Measurements from ENCODE around the gene SUCLG2. TPM values are rescaled to one million over a fixed set of nuclear protein-coding genes. Genes with fewer than 3 reads are reported as not detected.
A peak's percentile ranks its signal among the peaks of the same experiment; 100 is the strongest.

Gene SUCLG2
- total RNA-seq, 1 experiment from 2014 or later, result 45.5 TPM

GRCh38 chr3:67654844-67655177 is 399 bp upstream of the SUCLG2 start:
- DNase-seq (ENCODE audit: low read depth), result no peak
- in situ Hi-C loops (cut with HindIII; ENCODE audit: low pct_unique_long_range_greater_than_20kb, low sequenced_read_pairs), result no loop called here

- in situ Hi-C loops (cut with HindIII; ENCODE audit: low pct_unique_long_range_greater_than_20kb, low sequenced_read_pairs), result no loop called here
- no peak for DNase-seq (ENCODE audit: low read depth)
Observed at GRCh38 chr3:67653425-67654098, 850 bp downstream of the SUCLG2 start.

GRCh38 chr3:67650084-67650483 is 4.3 kb downstream of the SUCLG2 start:
- in situ Hi-C loops (cut with HindIII; ENCODE audit: low pct_unique_long_range_greater_than_20kb, low sequenced_read_pairs), result no loop called here
- no peak for DNase-seq (ENCODE audit: low read depth)

GRCh38 chr3:67649681-67650080 is 4.7 kb downstream of the SUCLG2 start:
- in situ Hi-C loops (cut with HindIII; ENCODE audit: low pct_unique_long_range_greater_than_20kb, low sequenced_read_pairs), result no loop called here
- DNase-seq (ENCODE audit: low read depth), result no peak

GRCh38 chr3:67648701-67649100 is 5.7 kb downstream of the SUCLG2 start:
- DNase-seq (ENCODE audit: low read depth), result peak; percentile 65
- in situ Hi-C loops (cut with HindIII; ENCODE audit: low pct_unique_long_range_greater_than_20kb, low sequenced_read_pairs), result no loop called here

GRCh38 chr3:67648229-67648628 is 6.2 kb downstream of the SUCLG2 start:
- in situ Hi-C loops (cut with HindIII; ENCODE audit: low pct_unique_long_range_greater_than_20kb, low sequenced_read_pairs), result no loop called here
- peak; percentile 70 for DNase-seq (ENCODE audit: low read depth)

GRCh38 chr3:67647390-67647878 is 7.0 kb downstream of the SUCLG2 start:
- peak; percentile 92 for DNase-seq (ENCODE audit: low read depth)
- in situ Hi-C loops (cut with HindIII; ENCODE audit: low pct_unique_long_range_greater_than_20kb, low sequenced_read_pairs), result no loop called here

GRCh38 chr3:67646586-67647234 is 7.7 kb downstream of the SUCLG2 start:
- in situ Hi-C loops (cut with HindIII; ENCODE audit: low pct_unique_long_range_greater_than_20kb, low sequenced_read_pairs), result no loop called here

GRCh38 chr3:67644827-67645226 is 9.6 kb downstream of the SUCLG2 start:
- in situ Hi-C loops (cut with HindIII; ENCODE audit: low pct_unique_long_range_greater_than_20kb, low sequenced_read_pairs), result no loop called here

More at GRCh38 chr3:67646586-67647234, 7.7 kb downstream of the SUCLG2 start:
- DNase-seq (ENCODE audit: low read depth), result peak; percentile 55

GRCh38 chr3:67642734-67643133 is 11.7 kb downstream of the SUCLG2 start:
- DNase-seq (ENCODE audit: low read depth), result no peak
- in situ Hi-C loops (cut with HindIII; ENCODE audit: low pct_unique_long_range_greater_than_20kb, low sequenced_read_pairs), result no loop called here

More at GRCh38 chr3:67644827-67645226, 9.6 kb downstream of the SUCLG2 start:
- DNase-seq (ENCODE audit: low read depth), result no peak

- in situ Hi-C loops (cut with HindIII; ENCODE audit: low pct_unique_long_range_greater_than_20kb, low sequenced_read_pairs), result no loop called here
- DNase-seq (ENCODE audit: low read depth), result no peak
Observed at GRCh38 chr3:67642190-67642589, 12.2 kb downstream of the SUCLG2 start.

- no peak for DNase-seq (ENCODE audit: low read depth)
- in situ Hi-C loops (cut with HindIII; ENCODE audit: low pct_unique_long_range_greater_than_20kb, low sequenced_read_pairs), result no loop called here
Observed at GRCh38 chr3:67641451-67641850, 13.0 kb downstream of the SUCLG2 start.

- in situ Hi-C loops (cut with HindIII; ENCODE audit: low pct_unique_long_range_greater_than_20kb, low sequenced_read_pairs), result no loop called here
Observed at GRCh38 chr3:67640023-67640660, 14.3 kb downstream of the SUCLG2 start.

GRCh38 chr3:67637255-67637900 is 17.0 kb downstream of the SUCLG2 start:
- in situ Hi-C loops (cut with HindIII; ENCODE audit: low pct_unique_long_range_greater_than_20kb, low sequenced_read_pairs), result no loop called here
- no peak for DNase-seq (ENCODE audit: low read depth)

More at GRCh38 chr3:67640023-67640660, 14.3 kb downstream of the SUCLG2 start:
- DNase-seq (ENCODE audit: low read depth), result no peak

- in situ Hi-C loops (cut with HindIII; ENCODE audit: low pct_unique_long_range_greater_than_20kb, low sequenced_read_pairs), result no loop called here
- no peak for DNase-seq (ENCODE audit: low read depth)
Observed at GRCh38 chr3:67635806-67636205, 18.6 kb downstream of the SUCLG2 start.

- DNase-seq (ENCODE audit: low read depth), result no peak
- in situ Hi-C loops (cut with HindIII; ENCODE audit: low pct_unique_long_range_greater_than_20kb, low sequenced_read_pairs), result no loop called here
Observed at GRCh38 chr3:67635257-67635656, 19.2 kb downstream of the SUCLG2 start.

- in situ Hi-C loops (cut with HindIII; ENCODE audit: low pct_unique_long_range_greater_than_20kb, low sequenced_read_pairs), result no loop called here
- DNase-seq (ENCODE audit: low read depth), result no peak
Observed at GRCh38 chr3:67630666-67631362, 23.6 kb downstream of the SUCLG2 start.

GRCh38 chr3:67624687-67625086 is 29.7 kb downstream of the SUCLG2 start:
- in situ Hi-C loops (cut with HindIII; ENCODE audit: low pct_unique_long_range_greater_than_20kb, low sequenced_read_pairs), result no loop called here
- no peak for DNase-seq (ENCODE audit: low read depth)
